Left lobe of liver (tissue), 2 donors: ENCODE data around the gene HLA-C. TPM values are rescaled to one million over a fixed set of nuclear protein-coding genes. Genes with fewer than 3 reads are reported as not detected.
A peak's percentile ranks its signal among the peaks of the same experiment; 100 is the strongest.
"Not testable (repeated sequence)": the region's sequence is repeated elsewhere in the genome, so short reads cannot be mapped to it uniquely, and the experiment has no call there.

Source experiments
- ATAC-seq: fragments of 200-7000 bp; cut with Tn5 transposase; one replicate; pipeline ENCODE4 v1.9.1; 2020; ENCODE audit warnings: mild to moderate bottlenecking, moderate library complexity
- DNase-seq: peaks from one replicate; pipeline ENCODE4 v3.0.0-alpha.2; 2020; ENCODE audit warnings: low spot score
- total RNA-seq: library from RNA; stranded (reverse); gene quantifications from one replicate; pipeline ENCODE4 v1.2.1, GENCODE V29; 2021
- donor health status: DM: no; HTN: no; CAD: no; lungs with moderate emphysema.
- donor health status: DM: no; HTN: yes; CAD: no.

HLA-C gene
- total RNA-seq, result 397 TPM

DNA sequence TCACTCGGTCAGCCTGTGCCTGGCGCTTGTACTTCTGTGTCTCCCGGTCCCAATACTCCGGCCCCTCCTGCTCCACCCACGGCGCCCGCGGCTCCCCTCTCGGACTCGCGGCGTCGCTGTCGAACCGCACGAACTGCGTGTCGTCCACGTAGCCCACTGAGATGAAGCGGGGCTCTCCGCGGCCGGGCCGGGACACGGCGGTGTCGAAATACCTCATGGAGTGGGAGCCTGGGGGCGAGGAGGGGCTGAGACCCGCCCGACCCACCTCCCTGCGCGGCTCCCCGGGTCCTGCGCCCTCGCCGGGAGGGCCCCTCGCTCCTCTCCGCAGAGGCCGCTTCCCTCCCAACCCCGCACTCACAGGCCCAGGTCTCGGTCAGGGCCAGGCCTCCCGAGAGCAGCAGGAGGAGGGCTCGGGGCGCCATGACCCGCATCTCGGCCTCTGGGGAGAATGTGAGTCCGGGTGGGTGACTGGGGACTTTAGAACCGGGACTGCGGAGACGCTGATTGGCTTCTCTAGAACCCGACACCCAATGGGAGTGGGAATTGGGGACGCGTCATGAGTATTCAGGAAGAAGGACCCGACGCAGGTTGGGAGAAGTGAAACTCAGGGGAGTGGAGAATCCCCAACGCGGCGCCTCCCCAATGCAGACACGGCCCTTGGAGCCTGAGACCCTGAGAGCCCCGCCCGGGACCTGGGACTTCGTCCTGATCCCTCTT is at the start of gene HLA-C:
HLA-C (minus strand) TSS at position 452 of the 717 bp plus-strand sequence; CDS start at position 431, 21 bp downstream.
- DNase-seq (peak; percentile 95), ATAC-seq (peak; percentile 95)

DNA sequence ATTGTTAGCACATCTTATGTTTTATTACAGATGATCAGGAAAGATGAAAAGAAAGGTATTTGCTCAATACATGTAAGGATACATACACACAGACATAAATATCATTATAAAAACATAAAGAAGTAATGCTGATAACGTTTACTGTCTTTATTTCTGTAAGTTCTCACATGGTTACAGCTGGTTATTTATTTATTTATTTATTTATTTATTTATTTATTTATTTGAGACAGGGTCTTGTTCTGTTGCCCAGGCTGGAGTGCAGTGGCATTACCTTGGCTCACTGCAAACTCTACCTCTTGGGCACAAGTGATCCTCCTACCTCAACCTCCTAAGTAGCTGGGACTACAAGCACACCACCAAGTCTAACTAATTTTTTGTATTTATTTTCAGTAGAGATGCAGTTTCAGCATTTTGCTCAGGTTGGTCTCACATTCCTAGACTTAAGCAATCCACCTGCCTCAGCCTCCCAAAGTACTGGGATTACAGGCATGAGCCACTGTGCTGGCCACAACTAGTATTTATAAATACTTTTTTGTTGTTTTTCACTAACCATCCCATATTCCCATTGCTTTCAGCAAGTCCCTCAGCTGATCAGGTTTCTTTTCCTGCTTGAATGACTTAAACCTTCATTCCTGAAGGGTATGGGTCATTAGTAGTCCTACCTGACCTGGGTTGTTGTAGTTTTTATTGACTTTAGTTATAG is 49.3 kb upstream of the HLA-C start:
- DNase-seq (no peak), ATAC-seq (no peak)

DNA sequence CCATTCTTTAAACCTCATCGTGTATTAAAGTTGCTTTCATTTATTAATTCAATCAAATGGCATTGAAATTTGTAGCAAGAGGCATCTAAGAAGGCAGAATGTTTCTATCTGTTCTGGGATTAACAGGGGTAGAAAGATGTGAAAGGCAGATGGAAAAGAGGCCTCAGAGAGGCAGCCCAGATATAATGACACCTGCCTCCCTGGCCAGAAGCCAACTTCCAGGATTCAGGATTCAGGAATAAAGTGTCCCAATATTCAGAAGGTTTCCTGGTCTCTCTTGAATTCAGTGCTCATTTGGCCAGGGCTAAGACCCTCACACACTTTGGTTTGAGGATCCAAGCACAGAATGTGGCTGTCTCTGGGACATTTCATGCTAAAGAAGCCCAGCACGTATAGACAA is 45.1 kb upstream of the HLA-C start:
- ATAC-seq (no peak), DNase-seq (no peak)

DNA sequence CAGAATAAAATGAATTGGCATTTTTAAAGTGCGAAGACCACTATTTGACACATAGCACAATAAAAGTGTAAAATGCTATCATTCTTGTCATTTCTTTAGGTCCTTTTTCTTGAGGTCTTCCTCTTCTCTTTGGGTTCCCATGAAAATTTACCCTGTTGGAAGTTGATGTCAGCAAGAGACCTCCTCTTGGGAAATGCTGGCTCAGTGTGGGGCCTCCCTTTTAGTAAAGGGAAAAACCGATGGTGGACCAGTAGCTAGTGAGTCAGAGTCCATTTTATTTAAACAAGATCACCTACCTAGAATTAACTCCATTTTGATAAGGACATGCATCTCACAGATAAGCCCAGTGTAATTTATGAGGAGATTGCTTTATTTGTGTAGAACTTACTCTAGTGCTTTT is 37.7 kb upstream of the HLA-C start:
- ATAC-seq, result no peak
- DNase-seq, result no peak

DNA sequence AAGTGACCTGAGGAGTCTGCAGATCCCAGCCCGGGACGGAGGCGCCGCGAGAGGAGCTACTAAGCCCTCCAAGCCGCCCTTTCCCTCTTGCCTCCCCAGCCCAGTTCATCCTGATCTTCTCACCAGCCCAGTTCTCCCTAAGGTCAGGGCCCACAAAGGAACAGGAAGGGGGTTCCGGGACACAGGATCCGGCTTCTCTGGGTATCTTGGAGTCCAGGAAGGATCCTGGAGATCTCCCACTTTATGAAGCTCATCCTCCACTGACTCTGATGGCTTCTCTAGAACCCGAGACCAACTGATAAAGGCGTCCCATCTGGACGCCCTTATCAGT is 36.9 kb upstream of the HLA-C start:
- ATAC-seq (no peak), DNase-seq (no peak)

DNA sequence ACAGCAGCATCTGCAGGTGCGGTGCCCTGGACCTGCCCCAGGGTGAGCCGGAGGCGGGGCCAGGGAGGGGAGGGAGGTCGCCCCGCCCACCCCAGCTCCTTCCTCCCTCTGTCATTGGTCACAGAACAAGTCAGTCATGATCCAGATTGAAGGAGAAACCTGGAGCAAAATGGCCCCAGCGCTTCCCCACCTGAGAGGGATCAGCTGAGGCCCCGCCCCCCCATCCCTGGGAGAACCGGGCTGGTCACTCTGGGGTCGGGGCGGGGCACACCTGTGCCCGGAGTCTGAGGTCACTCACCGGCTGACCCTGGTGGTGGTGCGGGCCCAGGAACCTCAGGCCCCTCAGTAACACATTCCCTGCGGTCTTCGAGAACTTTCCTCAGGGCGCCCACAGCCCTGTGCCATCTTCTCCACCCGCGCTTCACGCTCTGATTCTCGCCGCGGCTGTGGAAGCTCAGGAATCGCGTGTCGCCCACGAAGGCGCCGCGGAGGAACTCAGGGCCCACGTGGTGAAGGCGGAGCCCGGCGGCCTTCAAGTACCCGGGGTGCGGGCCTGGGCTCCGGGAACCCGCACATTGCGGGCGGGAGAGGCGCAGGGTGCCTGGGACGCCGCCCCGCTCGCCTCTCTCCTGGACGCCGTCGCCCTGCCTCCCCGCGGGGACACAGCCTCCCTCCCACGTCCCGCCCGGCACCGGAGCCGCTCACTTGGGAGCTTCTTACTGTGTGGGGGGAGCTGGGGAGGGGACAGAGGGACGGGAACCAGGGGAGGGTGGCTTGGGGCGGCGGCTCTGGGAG is 36.4 kb upstream of the HLA-C start:
- DNase-seq (no peak), ATAC-seq (peak; percentile 48)

DNA sequence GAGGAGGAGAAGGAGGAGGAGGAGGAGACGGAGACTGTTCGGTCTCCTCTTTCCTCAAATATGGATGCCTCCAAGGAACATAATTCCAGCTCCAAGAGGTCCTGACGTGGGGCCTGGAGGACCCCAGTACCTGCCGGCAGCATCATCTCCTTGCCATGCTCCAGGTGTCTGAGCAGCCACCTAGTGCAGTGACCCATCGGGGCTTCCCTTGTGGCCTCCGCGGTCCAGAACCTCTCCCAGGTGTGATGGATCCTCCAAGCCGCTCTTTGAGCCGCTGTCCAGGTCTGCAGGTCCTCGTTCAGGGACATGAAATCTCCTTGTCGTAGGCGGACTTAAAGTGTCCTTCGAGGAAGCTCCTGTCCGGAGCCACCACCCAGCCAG is 35.8 kb upstream of the HLA-C start:
- DNase-seq, result no peak
- ATAC-seq, result no peak

DNA sequence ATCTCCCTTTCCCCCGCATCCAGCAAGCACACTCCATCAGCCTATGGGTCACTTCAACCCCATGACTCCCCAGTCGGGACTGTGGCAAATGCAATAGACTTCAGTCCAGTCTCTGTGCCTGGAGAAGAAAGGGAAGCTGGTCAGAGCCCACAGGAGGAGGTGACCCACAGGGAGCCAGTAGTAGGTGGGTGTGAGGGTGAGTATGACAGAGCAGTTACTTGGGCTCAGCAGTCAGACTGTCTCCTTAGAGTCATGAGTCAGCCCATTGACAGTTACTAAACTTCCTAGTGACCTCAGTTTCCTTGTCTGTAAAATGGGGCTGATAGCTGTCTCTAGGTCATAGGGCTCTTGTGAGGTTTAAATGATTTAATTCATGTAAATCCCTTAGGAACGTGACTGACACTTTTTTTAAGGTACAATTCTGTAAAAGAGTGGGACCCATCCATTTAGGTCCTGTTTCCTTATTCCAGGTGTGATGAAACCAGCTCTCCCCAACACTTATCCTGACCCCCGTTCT is 33.9 kb upstream of the HLA-C start:
- DNase-seq (no peak), ATAC-seq (no peak)

DNA sequence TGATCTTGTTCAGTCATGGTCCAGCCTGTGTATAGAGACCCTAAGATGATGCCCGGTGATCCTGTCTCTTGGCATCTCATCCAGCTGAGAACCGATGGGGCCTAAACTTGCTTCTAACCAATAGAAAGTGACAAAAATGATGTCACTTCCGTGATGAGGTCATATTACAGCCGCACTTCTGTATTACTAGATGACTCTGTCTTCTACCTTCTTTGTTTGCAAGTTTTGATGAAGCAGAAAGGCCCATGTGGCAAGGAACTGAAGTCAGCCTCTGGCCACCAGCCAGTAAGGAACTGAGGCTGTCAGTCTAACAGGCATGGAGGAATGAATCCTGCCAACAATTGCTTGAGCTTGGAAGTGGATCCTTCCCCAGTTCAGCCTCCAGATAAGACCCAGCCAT is 32.8 kb upstream of the HLA-C start:
- ATAC-seq (no peak), DNase-seq (no peak)

DNA sequence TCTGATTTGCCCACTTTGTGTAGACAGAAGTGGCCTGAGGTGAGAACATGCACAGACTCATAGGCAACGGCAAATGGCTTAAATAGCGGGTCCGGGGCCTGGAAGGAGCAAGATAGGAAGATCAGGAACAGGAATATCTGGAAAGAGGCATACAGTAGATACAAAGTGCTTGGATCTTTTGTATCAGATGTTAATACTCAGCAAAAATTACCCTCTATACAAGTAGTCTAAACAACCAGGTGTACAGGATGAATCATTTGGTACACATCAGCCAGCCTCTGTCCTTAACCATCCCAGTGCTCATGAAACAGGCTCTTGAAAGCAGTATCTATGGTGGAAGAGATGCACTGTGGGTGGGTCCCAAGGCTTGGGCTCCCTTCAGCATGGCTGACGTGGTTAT is 28.9 kb upstream of the HLA-C start:
- no peak for DNase-seq
- no peak for ATAC-seq

DNA sequence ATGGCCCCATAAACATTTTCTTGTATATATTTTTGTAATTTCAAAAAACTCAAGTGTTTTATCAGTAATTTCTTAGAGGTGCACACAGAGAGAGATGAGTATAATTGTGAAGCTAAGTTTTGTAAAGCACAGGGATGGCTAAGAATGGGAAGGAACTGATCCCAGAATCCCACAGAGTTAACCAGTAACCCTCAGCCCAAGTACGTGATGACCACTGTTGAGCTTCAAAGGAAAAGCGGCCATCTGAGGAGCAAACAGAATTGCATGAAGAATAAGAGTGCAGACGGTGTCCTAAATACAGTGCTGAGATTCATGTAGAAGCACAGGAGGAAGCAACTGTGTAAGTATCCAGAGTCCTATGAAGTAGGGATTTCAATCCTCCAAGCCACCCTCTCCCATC is 28.1 kb upstream of the HLA-C start:
- no peak for DNase-seq
- ATAC-seq, result no peak

DNA sequence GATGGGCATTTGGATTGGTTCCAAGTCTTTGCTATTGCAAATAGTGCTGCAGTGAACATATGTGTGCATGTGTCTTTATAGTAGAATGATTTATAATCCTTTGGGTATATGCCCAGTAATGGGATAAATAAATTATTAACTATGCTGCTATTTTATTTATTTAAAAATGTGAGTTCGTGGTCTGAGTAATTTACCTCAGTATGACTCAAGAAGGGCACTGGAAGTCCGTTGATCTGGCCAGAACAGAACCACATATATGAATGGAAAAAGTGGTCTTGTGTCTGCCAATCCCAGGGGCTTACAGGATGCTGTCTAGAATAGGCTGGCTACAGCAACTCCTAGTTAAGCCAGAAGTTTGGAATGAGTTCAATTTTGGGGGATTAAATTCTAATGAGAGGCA is 27.6 kb upstream of the HLA-C start:
- DNase-seq (no peak), ATAC-seq (no peak)

DNA sequence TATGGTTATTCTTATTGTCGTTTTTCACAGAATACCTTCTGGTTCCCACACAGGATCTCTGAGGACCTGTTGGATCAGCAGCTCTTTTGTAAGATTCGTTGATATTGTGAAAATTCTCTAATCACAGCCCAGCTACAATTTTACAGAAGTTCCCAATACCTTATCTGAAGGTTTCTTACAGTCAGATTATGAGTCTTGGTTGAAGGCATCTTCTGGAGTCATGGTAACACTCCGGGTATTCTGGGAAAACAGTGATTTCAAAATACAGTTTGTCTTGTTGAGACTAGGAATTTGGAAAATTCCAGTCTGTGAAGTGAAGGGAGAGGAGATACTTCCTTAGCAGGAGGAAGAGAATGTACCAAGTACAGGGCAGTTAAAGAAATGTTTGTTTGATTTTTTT is 22.2 kb upstream of the HLA-C start:
- DNase-seq, result no peak
- ATAC-seq, result no peak

DNA sequence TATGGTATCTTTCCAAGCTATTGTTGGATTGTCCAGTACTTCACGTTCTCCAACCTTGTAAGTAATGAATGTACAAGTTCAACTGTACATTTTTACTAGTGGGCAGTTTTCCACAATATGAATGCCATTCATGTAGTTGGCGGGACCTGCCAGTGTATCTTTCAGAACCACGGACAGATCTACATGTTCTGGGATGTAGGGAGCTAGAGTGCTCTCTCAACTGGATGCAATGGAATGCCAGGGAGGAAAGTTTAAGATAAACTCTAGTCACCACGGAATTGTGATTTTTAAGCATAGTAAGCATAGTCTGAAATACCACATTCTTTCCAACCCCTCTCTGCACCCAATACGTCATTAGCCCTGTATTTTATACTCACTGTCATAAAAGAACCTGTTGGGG is 21.5 kb upstream of the HLA-C start:
- DNase-seq, result no peak
- peak; percentile 62 for ATAC-seq

DNA sequence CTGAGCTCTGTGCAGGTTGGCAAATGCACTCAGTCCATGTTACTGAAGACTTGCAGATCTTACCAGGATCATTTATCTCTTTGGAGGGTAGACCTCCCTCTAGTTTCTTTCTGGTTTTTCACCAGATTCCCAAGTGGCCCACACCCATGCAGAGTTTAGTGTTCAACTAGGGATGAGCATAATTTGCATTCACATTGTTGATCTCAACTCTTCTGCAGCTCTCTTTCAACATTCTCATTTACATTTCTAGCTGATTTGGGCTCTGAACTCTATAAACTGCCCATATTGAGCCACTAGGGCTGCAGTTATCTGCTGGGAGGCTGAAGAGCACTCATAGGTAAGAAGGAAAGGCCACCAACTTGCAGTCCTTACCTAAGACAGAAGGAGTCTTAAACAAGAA is 17.9 kb upstream of the HLA-C start:
- DNase-seq (no peak), ATAC-seq (no peak)

DNA sequence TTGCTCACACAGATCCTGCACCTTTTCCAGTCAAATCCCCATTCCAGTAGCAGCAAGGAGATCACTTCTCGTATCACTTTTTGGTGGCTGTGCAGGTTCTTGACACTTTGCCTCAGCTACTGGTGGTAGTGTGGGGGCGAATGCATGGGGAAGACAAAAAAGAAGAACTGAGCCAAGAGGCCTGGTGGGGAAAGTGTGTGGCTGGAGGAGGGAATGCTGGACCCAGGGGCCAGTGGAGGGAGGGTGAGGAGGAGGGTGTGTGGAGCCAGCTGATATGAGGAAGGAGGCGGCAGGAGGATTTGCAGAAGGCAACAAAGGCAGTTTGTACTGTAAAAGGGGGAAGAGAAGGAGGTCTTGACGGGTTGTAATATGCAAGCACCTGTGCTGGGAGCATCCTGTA is 15.7 kb upstream of the HLA-C start:
- ATAC-seq, result no peak
- DNase-seq, result no peak

DNA sequence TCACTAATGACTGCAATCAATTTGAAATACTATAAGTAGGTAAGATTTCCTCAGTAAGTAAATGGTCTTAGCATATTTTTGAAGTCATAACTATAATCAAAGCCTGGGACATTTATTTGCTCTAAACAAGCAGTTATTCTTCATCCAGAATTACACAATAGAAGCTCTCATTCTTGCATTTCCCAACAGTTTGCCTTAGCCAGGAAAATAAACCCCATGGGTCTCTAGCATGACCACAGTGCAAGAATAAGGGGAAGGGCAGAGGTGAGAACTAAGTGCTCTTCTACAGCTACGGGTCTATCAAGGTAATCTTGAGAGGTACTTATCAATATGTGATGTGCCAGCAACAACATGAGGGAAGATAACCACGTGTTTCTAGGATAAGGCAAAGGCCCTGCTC is 14.1 kb upstream of the HLA-C start:
- ATAC-seq, result no peak
- no peak for DNase-seq

DNA sequence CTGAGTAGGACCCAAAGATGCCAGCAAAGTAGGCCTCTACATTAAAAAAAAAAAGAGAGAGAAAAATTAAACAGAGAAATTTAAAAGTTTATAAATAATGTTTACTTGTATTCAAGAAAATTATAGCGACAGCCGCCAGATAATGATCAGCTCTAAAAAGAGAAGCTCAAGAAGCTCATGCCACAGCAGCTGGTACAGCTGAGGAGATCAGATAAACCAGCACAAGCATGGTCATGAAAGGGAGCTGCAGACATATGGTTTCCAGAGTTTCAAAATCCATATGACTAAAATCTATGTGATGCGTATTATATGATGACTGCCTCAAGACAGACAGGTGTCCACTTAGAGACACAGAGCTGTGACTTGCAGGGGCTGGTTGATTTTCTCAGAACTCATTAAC is 13.6 kb upstream of the HLA-C start:
- no peak for ATAC-seq
- DNase-seq, result no peak

DNA sequence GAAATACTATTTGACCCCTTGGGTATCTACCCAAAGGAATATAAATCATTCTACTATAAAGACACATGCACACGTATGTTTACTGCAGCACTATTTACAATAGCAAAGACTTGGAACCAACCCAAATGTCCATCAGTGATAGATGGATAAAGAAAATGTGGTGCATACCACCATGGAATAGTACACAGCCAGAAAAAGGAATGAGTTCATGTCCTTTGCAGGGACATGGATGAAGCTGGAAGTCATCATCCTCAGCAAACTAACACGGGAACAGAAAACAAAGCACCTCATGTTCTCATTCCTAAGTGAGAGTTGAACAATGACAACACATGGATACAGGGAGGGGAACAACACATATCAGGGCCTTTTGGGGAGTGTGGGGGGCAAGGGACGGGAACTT is 7.8 kb upstream of the HLA-C start:
- ATAC-seq, result not testable (repeated sequence)

DNA sequence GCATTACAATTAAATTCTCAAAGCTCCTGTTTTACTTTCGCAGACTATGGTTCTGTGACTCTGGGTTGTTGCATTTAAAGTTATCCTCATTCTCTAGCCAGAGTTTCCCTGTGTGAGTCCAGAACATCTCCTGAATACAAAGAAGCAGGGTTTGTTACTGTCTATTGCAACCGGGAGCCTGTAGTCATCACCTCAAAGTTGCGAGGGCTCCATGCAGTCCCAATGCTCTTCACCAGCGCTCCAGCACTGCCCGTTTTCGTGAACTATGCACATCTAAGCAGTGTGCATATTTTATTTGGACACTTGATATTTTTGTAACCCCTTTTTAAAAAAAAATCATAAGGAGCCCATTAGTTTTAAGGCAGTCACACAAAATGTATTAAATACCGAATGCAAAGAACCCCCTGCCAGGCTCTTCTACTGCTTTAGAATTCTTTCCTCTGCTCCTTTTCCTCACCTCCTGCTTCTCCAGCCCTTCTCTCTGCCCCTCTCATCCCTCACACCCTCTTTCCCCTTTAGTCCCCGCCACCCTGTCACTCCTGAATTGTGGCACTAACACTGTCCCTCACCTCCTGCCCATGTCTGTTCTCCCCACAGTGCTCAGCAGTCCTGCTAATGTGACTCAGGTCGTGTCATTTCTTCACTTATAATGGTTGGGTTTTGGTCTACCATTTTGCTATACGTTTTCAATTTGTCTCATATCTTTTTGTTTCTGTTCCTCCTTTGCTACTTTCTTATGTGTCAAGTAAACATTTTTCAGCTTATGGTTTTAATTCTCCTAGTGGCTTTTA is 1.1 kb upstream of the HLA-C start:
- DNase-seq (no peak), ATAC-seq (no peak)

More for the DNA sequence above, 7.8 kb upstream of the HLA-C start:
- DNase-seq, result not testable (repeated sequence)

DNA sequence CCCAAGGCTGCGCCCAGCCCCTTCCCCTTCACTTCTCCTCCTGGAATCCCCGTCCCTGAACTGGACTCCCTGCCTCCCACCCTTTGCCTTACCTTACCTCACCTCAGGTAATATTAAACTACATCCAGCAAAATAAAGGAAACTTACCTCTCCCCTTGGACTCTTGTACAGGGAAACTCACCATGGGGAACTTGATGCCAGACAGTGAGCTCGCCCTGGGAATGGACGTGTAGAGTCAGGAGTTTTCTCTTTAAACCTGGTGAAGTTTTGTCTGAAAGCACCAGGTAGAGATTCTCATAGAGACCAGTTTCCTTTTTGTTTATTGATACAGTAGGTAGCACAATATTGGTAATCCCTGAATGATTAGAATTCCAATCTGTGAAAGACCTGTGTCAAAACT is 544 bp upstream of the HLA-C start:
- ATAC-seq (peak; percentile 42), DNase-seq (no peak)
